Epithelial cell of esophagus (primary cell): ENCODE measurements around the gene NDST1.

Experiments
- DNase-seq: peaks from one replicate; pipeline ENCODE4 v3.0.0; 2010; ENCODE audit warnings: low read depth
- H3K4me3 ChIP-seq: 2 replicates; pipeline ENCODE4 v1.5.1; 2011; ENCODE audit warnings: mild to moderate bottlenecking, low read length, control low read depth
- TF ChIP-seq, protein P1 (sequence below): IDR thresholded peaks from 2 replicates; pipeline ENCODE4 v1.5.1; 2011; ENCODE audit warnings: low read depth, mild to moderate bottlenecking, low read length, control low read depth, inconsistent platforms; ENCODE audit not compliant: insufficient read depth; ENCODE audit errors: missing control alignments

The NDST1 gene

DNA sequence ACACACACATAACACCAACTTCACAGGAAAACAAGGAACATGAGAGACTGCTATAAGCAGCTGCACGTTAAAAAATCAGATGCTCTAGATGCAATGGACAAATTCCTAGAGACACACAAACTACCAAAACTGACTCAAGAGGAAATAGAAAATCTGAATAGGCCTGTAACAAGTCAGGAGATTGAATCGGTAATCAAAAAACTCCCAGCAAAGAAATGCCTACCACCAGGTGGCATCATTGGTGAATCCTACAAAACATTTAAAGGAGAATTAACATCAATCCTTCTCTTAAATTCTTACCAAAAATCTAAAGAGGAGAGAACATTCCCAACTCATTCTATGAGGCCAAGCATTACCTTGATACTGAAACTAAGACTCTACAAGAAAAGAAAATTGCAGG, 54.9 kb downstream of the NDST1 start:
- DNase-seq, result peak; percentile 64
- TF ChIP-seq, protein P1, sequence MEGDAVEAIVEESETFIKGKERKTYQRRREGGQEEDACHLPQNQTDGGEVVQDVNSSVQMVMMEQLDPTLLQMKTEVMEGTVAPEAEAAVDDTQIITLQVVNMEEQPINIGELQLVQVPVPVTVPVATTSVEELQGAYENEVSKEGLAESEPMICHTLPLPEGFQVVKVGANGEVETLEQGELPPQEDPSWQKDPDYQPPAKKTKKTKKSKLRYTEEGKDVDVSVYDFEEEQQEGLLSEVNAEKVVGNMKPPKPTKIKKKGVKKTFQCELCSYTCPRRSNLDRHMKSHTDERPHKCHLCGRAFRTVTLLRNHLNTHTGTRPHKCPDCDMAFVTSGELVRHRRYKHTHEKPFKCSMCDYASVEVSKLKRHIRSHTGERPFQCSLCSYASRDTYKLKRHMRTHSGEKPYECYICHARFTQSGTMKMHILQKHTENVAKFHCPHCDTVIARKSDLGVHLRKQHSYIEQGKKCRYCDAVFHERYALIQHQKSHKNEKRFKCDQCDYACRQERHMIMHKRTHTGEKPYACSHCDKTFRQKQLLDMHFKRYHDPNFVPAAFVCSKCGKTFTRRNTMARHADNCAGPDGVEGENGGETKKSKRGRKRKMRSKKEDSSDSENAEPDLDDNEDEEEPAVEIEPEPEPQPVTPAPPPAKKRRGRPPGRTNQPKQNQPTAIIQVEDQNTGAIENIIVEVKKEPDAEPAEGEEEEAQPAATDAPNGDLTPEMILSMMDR, result peak; percentile 53

DNA sequence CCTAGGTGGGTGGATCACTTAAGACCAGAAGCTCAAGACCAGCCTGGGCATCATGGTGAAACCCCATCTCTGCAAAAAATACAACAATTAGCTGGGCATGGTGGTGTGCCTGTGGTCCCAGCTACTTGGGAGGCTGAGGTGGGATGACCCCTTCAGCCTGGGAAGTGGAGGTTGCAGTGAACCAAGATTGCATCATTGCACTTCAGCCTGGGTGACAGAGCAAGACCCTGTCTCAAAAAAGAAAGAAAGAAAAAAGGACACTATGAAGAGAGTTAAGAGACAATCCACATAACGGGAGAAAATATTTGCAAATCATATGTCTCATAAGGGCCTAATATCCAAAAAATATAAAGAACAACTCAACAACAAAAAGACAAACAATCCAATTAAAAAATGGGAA, 57.9 kb downstream of the NDST1 start:
- TF ChIP-seq, protein P1, result no peak
- H3K4me3 ChIP-seq, result no peak overlapping the region
- DNase-seq, result no peak

More for the DNA sequence above, 54.9 kb downstream of the NDST1 start:
- no peak overlapping the region for H3K4me3 ChIP-seq

DNA sequence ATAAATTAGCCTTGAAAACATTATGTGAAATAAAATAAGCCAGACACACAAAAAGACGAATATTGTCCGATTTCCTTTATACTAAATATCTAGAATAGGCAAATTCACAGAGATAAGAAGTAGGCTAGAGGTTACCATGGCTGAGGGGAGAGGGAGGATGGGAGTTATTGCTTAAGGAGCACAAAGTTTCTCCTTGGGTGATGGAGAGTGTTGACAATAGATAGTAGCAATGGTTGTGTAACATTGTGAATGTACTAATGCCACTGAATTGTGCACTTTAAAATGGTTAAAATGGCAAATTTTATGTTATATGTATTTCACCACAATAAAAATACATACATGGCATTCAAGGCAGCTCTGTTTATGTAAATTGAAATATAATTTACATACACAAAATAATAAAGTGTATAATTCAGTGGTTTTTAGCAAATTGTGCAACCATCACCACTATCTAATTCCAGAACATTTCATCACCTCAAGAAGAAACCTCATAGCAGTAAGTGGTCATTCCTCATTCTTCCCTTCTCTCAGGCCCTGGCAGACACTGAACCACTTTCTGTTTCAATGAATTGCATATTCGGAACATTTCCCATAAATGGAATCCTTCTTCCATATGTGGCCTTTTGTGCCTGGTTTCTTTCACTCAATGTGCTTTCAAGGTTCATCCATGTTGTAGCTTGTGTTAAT, 59.2 kb downstream of the NDST1 start:
- TF ChIP-seq, protein P1, result no peak
- H3K4me3 ChIP-seq, result no peak overlapping the region
- peak; percentile 45 for DNase-seq

DNA sequence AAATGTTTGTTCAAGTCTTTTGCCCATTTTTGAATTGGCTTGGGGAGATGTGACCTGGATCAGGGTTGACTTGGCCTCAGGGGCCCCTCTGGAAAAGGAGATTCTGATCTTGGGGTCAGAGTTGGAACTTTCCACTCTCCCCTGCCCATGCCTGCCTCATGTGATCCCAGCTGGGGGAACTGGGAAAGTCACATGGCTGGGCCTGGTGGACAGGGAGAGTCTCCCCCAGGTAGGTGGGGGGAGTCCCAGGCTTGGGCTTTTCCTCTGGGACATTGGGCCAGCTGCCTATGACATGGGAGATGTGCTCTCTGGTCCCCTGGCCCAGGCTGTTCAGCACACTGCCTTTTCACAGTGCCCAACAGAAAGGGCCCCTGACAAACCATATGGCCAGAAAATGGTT, 60.7 kb downstream of the NDST1 start:
- no peak for DNase-seq
- H3K4me3 ChIP-seq, result no peak overlapping the region
- TF ChIP-seq, protein P1, result no peak

DNA sequence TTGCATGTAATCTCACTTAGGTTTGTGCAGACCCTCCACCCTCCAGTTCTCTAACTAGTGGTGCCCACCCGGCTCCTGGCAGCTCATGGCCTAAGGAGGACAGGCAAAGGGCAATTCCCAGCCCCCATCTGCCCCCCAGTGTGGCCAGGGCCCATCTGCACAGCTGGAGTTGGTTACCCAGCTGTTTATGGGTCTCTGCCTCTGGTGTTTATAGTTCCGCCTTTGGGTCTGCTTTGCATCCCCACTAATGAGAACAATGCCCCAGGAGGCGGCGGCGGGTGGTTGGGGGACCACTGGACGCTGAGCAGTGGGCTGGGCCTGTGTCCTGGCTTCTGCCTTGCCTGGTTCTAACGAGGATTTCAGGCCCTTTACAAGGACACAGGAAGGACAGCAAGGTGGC, 62.4 kb downstream of the NDST1 start:
- no peak overlapping the region for H3K4me3 ChIP-seq
- TF ChIP-seq, protein P1, result no peak
- DNase-seq, result no peak

DNA sequence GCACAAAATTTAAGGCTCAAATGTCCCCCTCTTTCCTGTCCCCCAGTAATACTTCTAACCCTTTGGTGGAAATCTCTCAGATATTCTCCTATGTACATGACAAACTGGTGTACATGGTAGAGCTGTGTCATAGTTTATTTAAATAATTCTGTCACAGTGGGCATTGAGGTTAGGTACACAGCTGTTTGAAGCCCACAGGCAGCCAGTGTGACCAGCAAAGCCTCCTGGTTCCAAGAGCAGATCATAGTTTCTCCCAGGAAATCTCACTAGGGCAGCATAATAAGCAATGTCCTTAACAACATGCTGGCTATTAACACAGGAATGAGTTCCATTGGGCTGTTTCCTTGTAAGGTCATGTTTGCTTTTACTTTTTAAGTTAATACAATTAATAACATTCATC, 63.9 kb downstream of the NDST1 start:
- no peak for DNase-seq
- TF ChIP-seq, protein P1, result no peak
- no peak overlapping the region for H3K4me3 ChIP-seq

DNA sequence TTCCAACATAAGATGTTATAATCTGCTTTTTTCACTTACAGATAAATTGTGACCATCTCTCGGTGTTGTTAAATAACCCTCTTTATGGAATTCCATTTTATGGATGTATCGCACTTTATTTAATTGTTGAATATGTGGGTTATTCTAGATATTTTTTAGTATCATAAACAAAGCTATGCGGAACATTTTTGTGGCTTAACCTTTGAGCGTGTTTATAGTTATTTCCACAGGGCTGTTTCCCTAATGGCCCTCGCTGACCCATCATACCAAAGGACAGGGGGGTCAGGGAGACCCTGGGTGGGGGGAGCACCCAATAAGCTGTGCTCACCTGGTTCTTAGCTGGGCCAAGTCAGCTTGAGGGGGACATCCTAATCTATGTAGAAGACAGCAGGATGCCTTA, 65.3 kb downstream of the NDST1 start:
- H3K4me3 ChIP-seq, result no peak overlapping the region
- TF ChIP-seq, protein P1, result no peak
- no peak for DNase-seq
